NCI-H446 treated with DMSO at 0.1 percent for 48 hours (cell line): ENCODE measurements around the gene TNP2.

Experiments
- DNase-seq: peaks from one replicate; lab custom pipeline; 2025; lab: John Stamatoyannopoulos, UW

TNP2 gene

GRCh38 chr16:11255737-11256660 is 13.1 kb downstream of the TNP2 start, which contains the start of gene SOCS1:
Gene SOCS1, minus strand, starts transcription at chr16:11256204. Its CDS starts 726 bp downstream, at chr16:11255478.
- DNase-seq = peak; percentile 31

DNA sequence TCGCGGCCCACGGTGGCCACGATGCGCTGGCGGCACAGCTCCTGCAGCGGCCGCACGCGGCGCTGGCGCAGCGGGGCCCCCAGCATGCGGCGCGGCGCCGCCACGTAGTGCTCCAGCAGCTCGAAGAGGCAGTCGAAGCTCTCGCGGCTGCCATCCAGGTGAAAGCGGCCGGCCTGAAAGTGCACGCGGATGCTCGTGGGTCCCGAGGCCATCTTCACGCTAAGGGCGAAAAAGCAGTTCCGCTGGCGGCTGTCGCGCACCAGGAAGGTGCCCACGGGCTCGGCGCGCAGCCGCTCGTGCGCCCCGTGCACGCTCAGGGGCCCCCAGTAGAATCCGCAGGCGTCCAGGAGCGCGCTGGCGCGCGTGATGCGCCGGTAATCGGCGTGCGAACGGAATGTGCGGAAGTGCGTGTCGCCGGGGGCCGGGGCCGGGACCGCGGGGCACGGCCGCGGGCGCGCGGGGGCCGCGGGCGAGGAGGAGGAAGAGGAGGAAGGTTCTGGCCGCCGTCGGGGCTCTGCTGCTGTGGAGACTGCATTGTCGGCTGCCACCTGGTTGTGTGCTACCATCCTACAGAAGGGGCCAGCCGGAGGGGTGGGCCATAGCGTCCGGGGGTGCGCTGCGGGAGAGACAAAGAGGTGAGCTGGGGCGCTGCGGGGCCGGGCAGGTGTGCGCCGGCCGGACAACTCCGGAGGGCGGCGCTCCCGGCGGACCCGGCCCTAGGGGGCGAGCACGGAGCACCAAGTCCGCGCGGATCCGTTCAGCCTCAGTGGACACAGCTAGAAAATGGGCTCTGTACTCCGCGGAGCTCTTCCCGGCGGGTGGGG is 14.0 kb downstream of the TNP2 start:
- DNase-seq = no peak

DNA sequence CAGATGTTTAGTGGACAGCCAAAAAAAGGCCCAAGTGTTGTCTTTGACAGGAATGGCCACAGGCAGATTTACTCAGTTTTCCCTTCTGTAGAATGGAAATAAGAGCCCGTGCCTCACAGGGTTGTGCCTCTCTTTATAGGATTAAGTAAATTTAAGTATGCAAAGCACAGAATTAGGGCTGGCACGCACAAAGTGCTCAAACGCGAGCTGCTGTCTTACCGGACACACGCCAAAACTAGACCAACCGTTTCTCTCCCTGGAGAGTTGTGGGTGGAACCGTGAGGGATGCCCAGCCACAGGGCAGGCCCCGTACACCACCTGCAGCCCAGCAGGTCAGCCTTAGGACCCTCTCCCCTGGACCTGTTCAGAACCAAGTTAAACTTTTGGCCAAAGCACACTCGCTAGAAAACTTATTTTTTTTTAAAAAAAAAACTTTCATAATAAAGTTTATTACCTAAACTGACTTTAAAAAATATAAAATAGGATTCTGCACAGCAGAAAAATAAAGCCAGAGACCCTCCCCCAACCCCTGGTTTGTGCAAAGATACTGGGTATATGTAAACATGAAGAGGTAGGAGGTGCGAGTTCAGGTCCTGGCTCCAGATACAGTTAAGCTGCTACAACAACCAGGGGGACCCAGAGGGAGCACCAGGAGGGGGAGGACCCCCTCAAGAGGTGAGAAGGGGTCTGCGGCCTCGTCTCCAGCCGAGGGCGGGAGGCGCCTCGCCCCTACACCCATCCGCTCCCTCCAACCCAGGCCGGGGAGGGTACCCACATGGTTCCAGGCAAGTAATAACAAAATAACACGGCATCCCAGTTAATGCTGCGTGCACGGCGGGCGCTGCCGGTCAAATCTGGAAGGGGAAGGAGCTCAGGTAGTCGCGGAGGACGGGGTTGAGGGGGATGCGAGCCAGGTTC is 14.9 kb downstream of the TNP2 start:
- DNase-seq = no peak

GRCh38 chr16:11253009-11253994 is 15.8 kb downstream of the TNP2 start:
- DNase-seq = no peak

GRCh38 chr16:11252482-11252931 is 16.6 kb downstream of the TNP2 start:
- DNase-seq = no peak

- no peak for DNase-seq
Observed at GRCh38 chr16:11251525-11252481, 17.3 kb downstream of the TNP2 start.

DNA sequence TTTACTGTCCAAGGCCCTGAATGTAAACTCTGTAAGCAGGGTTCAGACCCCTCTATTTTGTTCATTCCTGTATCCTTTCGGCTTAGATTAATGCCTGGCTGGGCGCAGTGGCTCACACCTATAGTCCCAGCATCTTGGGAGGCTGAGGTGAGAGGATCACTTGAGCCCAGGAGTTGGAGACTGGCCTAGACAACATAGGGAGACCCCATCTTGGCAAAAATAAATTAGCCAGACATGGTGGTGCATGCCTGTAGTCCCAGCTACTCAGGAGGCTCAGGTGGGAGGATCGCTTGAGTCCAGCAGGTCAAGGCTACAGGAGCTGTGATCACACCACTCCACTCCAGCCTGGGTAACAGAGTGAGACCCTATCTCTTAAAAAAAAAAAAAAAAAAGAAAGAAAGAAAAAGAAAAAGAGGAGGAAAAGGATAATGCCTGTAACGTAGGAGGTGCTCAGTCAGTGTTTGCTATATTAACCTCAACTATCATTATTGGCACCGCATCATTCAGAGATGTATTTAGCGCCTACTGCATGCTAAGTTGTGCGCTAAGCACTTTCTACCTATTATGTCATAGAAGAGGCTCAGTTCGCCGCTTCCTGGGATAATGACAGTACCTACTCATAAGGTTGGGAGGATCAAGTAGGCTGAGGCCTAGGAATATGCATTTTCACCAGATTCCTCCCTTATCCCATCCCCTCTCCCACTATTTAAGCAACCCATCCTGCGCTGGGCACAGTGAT is 18.2 kb downstream of the TNP2 start:
- DNase-seq = no peak

DNA sequence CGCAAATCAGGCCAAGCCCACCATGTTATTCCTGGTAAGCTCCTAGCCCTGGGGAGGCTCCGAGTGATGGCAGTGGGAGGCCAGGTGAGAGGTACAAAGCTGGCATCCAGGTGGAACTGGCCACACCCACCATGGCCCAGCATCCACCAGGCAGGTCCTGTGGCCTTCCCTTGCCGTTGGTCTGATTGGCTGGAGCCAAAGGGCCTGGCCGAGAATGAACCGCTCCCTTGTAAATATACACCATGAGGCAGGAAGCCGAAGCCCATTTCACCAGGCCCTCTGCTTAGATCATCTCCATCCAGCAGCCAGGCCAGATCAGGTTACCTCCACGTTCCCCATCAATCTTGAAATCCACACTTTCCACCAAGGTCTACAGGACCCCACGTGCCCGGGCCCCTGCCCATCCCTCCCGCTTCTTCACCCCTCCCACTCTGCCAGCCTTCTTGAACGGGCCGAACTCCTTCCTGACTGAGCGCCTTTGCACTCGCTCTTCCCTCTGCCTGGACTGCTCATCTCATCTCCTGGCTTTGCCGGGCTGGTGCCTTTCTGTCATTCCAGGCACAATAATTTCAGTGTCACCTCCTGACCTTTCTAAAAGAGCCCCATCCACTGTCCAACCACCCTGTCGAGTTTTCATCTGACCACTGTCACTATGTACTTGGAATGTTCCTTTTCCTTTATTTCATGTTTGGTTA is 18.9 kb downstream of the TNP2 start:
- DNase-seq = no peak

DNA sequence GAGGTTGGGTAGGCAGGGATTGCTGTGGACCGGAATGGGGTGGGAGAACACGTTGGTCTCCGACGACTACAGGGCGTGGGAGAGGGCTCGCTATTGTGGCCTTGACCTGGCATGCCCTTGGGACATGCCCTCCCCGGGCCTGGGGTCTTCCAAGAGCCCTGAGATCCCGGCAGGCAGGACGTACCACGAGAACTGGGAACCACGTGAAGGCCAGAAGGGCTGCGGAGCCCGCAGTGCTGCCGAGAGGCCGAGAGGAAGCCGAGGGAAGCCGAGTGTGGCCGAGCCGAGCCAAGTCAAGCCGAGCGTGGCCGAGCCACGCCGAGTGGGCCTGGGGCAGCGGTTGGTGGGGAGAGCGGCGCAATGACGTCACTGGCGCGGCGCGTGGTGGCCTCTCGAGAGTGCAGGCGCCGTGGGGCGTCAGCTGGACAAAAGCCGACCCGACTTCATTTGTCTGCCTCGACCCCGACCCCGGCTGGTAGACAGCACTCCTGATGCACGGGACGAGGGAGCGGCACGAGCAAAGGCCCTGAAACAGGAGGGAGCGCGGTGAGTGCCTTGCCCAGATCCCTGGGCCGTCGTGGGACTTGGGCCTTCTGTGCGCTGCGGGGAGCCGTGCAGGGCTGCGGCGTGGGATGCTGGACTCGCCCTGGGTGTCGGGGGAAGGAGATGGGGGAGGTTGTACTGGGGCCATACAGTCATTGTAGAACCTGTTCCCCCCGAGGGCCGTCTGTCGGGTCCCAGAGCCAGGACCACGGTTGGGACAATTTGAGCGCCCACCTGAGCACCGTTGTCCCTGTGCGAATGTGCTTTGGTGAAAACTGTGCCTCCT is 19.7 kb downstream of the TNP2 start:
- DNase-seq = no peak

GRCh38 chr16:11248133-11248532 is 21.0 kb downstream of the TNP2 start:
- no peak for DNase-seq

GRCh38 chr16:11245988-11246387 is 23.1 kb downstream of the TNP2 start:
- DNase-seq = no peak

- no peak for DNase-seq
Observed at GRCh38 chr16:11245222-11245737, 23.8 kb downstream of the TNP2 start.

GRCh38 chr16:11242658-11243057 is 26.5 kb downstream of the TNP2 start:
- no peak for DNase-seq

GRCh38 chr16:11241480-11242204 is 27.5 kb downstream of the TNP2 start:
- DNase-seq = no peak

DNA sequence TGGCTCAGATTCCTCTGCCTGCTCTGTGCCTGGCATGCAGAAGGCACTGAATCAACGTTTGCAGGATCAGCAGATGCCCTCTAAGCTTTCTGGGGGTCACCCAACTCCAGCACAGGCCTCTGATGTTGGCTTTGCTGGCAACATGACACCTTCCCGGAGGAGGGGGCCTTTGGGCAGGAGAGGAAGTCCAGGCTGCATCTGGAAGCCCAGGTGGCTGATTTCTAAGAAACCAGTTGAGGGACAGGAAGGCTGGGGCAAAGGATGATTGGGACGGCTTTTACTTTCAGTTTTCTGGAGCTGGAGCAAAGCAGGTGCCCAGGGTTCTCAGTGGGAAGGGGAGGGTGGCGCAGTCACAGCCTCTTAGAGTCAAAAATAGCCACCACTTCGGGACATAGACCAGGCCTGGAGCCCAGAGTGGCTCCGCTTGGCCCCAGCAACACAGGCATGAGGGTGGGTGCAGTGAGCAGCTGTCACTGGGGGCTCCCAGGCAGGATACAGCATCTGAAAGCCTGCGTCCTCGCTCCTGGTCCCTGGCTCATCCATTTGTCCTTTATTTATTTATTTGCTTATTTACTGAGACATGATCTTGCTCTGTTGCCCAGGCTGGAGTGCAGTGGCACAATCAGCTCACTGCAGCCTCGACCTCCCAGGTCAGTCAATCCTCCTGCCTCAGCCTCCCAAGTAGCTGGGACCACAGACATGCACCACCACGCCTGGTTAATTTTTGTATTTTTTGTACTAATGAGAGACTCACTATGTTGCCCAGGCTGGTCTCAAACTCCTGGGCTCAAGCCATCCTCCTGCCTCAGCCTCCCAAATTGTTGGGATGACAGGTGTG is 28.3 kb downstream of the TNP2 start:
- no peak for DNase-seq
